ENCODE measurements around the gene S100A12. TPM values are rescaled to one million over a fixed set of nuclear protein-coding genes. Genes with fewer than 3 reads are reported as not detected.
"Not testable (repeated sequence)": the region's sequence is repeated elsewhere in the genome, so short reads cannot be mapped to it uniquely, and the experiment has no call there.

S100A12 gene
- not detected in 2 replicates for polyA plus RNA-seq (2011; rRNA removed)
- not detected in 2 replicates for polyA minus RNA-seq (2011; rRNA and poly(A)+ RNA removed)

DNA sequence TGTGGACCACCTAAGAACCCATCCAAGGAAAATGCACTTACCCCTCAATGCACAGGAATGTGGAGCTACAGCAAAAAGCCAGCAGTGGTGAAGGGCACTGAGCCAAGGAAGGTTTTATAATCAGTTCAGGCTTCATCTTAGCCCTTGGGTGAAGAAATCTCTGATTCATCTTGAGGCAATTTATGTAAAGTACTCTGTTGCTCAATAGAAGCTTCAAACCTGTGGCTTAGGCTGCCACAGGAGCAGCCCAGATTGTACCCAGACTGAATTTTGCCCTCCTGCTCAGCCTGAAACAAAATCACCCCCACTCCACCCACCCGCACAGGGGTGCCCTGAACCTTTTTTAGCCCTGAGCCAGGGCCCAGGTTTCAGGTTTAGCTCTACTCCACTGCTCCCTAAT lies at the start of gene S100A12:
S100A12 (minus strand) TSS at position 111 of the 400 bp plus-strand sequence. CDS start 1,029 bp downstream, outside the sequence.
- TF ChIP-seq, protein P1, sequence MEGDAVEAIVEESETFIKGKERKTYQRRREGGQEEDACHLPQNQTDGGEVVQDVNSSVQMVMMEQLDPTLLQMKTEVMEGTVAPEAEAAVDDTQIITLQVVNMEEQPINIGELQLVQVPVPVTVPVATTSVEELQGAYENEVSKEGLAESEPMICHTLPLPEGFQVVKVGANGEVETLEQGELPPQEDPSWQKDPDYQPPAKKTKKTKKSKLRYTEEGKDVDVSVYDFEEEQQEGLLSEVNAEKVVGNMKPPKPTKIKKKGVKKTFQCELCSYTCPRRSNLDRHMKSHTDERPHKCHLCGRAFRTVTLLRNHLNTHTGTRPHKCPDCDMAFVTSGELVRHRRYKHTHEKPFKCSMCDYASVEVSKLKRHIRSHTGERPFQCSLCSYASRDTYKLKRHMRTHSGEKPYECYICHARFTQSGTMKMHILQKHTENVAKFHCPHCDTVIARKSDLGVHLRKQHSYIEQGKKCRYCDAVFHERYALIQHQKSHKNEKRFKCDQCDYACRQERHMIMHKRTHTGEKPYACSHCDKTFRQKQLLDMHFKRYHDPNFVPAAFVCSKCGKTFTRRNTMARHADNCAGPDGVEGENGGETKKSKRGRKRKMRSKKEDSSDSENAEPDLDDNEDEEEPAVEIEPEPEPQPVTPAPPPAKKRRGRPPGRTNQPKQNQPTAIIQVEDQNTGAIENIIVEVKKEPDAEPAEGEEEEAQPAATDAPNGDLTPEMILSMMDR (IDR thresholded peaks at IDR 0.05; ENCODE audit: insufficient read depth, low read depth, low read length): no peak
- Histone ChIP-seq H3K4me3 (ENCODE audit: low read depth, low read length) (no peak within 1 kb of the TSS), H3K27me3 (ENCODE audit: control insufficient read depth, insufficient read depth, low read length) (peaks cover 6% of the 10 kb centered on the region), H3K36me3 (ENCODE audit: control insufficient read depth, insufficient read depth, low read length) (no peaks in the 10 kb centered on the region)
- CTCF ChIA-PET: interaction anchor here (2.0 kb wide), 1 partner anchor 120 kb away, joined by 14 read pairs; no protein-coding TSS in a partner anchor
- DNase-seq (ENCODE audit: low read depth): peak; percentile 22
- POLR2A ChIA-PET: no interaction called here

- DNase-seq (ENCODE audit: low read depth): no peak
- Histone ChIP-seq H3K4me3 (ENCODE audit: low read depth, low read length) (no peak overlapping the region), H3K36me3 (ENCODE audit: control insufficient read depth, insufficient read depth, low read length) (no peaks in the 10 kb centered on the region), H3K27me3 (ENCODE audit: control insufficient read depth, insufficient read depth, low read length) (no peaks in the 10 kb centered on the region)
- POLR2A ChIA-PET: no interaction called here
- CTCF ChIA-PET: no interaction called here
- TF ChIP-seq, protein P1 (IDR thresholded peaks at IDR 0.05; ENCODE audit: insufficient read depth, low read depth, low read length): no peak
Measured at GRCh38 chr1:153422450-153423068, 47.1 kb upstream of the S100A12 start.

DNA sequence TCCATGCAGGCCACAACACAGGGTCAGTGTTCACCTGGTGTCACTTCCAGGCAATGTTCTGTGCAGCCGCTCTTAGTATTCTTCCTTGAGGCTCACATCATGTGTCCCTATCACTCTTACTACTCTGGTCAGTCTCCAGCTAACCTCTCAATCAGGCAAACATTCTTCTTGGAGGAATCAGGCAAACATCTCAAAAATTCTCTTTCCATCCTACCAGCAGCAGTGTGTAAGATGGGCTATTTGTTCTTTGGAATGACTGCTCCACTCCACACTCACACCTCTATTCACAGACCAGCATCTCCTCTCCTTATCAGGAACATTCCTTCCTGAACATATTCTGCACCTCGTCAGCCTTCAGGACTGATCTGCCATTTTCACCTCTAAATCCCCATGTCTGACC lies 44.9 kb upstream of the S100A12 start:
- CTCF ChIA-PET: interaction anchor here (0.6 kb wide), 1 partner anchor 666 kb away, joined by 3 read pairs; no protein-coding TSS in a partner anchor
- POLR2A ChIA-PET: no interaction called here
- no peak for DNase-seq (ENCODE audit: low read depth)
- Histone ChIP-seq H3K27me3 (ENCODE audit: control insufficient read depth, insufficient read depth, low read length) (no peaks in the 10 kb centered on the region), H3K4me3 (ENCODE audit: low read depth, low read length) (no peak overlapping the region), H3K36me3 (ENCODE audit: control insufficient read depth, insufficient read depth, low read length) (no peaks in the 10 kb centered on the region)
- TF ChIP-seq, protein P1 (IDR thresholded peaks at IDR 0.05; ENCODE audit: insufficient read depth, low read depth, low read length): no peak

- DNase-seq (ENCODE audit: low read depth); CTCF ChIA-PET; H3K27me3 ChIP-seq (ENCODE audit: control insufficient read depth, insufficient read depth, low read length); H3K4me3 ChIP-seq (ENCODE audit: low read depth, low read length); POLR2A ChIA-PET; H3K36me3 ChIP-seq (ENCODE audit: control insufficient read depth, insufficient read depth, low read length): not testable (repeated sequence)
Measured at GRCh38 chr1:153419436-153419793, 44.0 kb upstream of the S100A12 start.

GRCh38 chr1:153418758-153419435 lies 43.5 kb upstream of the S100A12 start:
- H3K36me3 ChIP-seq (ENCODE audit: control insufficient read depth, insufficient read depth, low read length); H3K4me3 ChIP-seq (ENCODE audit: low read depth, low read length); POLR2A ChIA-PET; CTCF ChIA-PET; H3K27me3 ChIP-seq (ENCODE audit: control insufficient read depth, insufficient read depth, low read length); DNase-seq (ENCODE audit: low read depth): not testable (repeated sequence)

DNA sequence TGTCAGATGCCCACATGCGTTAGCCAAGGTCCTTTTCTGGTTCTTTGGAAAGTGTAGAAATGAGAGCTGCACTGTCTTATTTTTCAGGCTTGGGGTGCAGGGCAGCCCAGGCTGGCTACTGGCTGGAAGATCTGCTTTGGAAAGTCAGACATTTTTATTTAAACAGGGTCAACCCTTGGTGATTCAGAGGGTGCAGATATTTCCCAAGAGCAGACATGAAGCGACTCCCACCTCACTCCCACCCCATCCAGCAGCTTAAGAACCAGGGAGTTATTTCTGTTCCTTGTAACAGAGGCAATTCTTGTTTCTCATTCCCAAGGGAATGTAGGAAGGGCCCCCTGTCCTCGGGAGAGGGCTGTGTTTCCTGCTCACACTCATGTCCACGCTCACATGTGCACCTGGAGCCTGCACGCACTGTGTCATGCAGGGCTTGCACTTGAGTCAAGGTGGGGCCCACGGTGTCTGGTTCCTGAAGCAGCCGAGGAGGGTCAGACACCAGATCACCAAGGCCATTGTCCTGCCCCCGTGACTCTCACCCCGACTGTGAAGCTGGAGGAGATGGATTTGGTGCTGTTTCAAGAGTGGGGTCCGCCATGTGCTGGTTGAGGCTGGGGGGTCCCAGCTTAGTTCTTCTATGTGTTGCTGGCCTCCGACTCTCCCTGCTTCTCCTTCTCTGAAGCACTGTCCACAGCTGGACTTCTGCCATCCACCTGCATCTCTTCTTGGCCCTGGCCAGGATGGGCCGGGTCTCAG lies 41.9 kb upstream of the S100A12 start:
- Histone ChIP-seq H3K27me3 (ENCODE audit: control insufficient read depth, insufficient read depth, low read length) (no peaks in the 10 kb centered on the region), H3K36me3 (ENCODE audit: control insufficient read depth, insufficient read depth, low read length) (no peaks in the 10 kb centered on the region), H3K4me3 (ENCODE audit: low read depth, low read length) (no peak overlapping the region)
- no peak for DNase-seq (ENCODE audit: low read depth)
- POLR2A ChIA-PET: no interaction called here
- CTCF ChIA-PET: interaction anchor here (0.6 kb wide), 1 partner anchor 65 kb away, joined by 3 read pairs; no protein-coding TSS in a partner anchor
- TF ChIP-seq, protein P1 (IDR thresholded peaks at IDR 0.05; ENCODE audit: insufficient read depth, low read depth, low read length): no peak
